GM12864 (cell line): ENCODE results near the gene PITPNM3.

Experiments
- DNase-seq: peaks from one replicate; pipeline ENCODE4 v3.0.0-alpha.2; 2011; ENCODE audit warnings: low read depth
- H3K4me3 ChIP-seq: 2 replicates; pipeline ENCODE4 v1.5.1; 2011; ENCODE audit warnings: mild to moderate bottlenecking, low read depth, low read length, control low read depth
- TF ChIP-seq, protein P1 (sequence below): IDR thresholded peaks from 2 replicates; pipeline ENCODE4 v1.5.1; 2011; ENCODE audit warnings: low read depth, mild to moderate bottlenecking, moderate library complexity, low read length, control low read depth, inconsistent platforms; ENCODE audit errors: missing control alignments

PITPNM3 gene

GRCh38 chr17:6558932-6559752 is 2.8 kb upstream of the PITPNM3 start:
- no peak for DNase-seq
- TF ChIP-seq, protein P1, sequence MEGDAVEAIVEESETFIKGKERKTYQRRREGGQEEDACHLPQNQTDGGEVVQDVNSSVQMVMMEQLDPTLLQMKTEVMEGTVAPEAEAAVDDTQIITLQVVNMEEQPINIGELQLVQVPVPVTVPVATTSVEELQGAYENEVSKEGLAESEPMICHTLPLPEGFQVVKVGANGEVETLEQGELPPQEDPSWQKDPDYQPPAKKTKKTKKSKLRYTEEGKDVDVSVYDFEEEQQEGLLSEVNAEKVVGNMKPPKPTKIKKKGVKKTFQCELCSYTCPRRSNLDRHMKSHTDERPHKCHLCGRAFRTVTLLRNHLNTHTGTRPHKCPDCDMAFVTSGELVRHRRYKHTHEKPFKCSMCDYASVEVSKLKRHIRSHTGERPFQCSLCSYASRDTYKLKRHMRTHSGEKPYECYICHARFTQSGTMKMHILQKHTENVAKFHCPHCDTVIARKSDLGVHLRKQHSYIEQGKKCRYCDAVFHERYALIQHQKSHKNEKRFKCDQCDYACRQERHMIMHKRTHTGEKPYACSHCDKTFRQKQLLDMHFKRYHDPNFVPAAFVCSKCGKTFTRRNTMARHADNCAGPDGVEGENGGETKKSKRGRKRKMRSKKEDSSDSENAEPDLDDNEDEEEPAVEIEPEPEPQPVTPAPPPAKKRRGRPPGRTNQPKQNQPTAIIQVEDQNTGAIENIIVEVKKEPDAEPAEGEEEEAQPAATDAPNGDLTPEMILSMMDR: no peak
- no peak overlapping the region for H3K4me3 ChIP-seq

- no peak for DNase-seq
- TF ChIP-seq, protein P1: no peak
Measured at GRCh38 chr17:6558276-6558675, 1.9 kb upstream of the PITPNM3 start.

DNA sequence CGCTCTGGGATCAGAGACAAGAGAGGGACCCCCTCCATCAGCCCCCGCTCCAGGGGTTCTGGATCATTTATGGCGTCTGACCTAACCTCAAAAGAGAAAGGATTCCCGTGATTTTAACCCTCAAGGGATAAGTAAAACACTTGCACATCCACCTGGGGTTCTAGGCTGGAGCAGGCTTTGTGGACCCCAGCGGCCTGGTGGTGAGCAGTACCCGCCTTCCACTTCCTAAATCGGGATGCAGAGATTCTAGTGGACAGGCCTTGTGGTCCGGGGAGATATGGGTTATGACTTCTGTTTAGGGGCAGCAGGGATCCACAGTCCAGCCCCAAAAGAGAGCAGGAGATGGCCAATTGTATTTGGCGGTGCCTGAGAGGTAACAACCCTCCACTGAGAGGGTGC is 684 bp upstream of the PITPNM3 start:
- TF ChIP-seq, protein P1: no peak
- no peak for DNase-seq
- no peak overlapping the region for H3K4me3 ChIP-seq

More at GRCh38 chr17:6558276-6558675, 1.9 kb upstream of the PITPNM3 start:
- H3K4me3 ChIP-seq: no peak overlapping the region

DNA sequence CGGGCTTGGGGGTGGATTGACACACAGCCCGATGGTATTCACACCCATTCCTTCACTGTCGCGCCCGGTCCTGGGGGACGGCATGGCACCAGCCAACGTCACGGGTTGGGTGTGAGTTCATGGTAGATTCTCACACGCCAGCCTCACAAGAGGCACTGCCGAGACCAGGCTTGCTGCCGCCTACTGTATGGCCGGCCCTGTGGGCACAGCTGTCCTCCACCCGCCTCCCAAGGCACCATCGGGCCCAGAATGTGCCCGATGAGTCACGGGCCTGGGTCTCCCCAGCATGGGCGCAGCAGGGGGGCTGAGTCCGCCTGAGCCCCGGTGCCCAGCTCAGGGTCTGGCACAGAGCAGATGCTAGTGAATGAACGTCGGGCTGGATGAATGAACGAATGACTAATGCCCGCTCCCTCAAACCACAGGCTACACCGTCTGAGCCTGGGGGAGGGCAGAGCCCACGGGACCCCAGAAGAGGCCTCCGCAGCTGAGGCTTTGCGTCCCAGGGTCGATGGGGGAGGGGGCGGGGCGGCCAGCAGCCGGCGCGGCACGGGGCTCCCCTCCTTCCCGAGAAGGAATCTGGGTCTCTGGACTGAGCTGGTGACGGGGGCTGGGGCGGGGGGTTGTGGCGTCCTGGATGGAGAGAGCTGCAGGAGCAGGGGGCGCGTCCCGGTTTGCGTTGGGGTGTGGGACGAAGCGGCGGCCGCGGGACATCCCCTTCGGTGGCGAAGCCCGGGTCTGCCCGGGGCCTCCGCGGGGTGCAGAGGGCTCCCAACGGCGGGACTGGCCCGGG is 829 bp downstream of the PITPNM3 start:
- TF ChIP-seq, protein P1: no peak
- H3K4me3 ChIP-seq: no peak overlapping the region
- no peak for DNase-seq

- no peak overlapping the region for H3K4me3 ChIP-seq
- no peak for DNase-seq
- TF ChIP-seq, protein P1: no peak
Measured at GRCh38 chr17:6554871-6555330, 1.5 kb downstream of the PITPNM3 start.

DNA sequence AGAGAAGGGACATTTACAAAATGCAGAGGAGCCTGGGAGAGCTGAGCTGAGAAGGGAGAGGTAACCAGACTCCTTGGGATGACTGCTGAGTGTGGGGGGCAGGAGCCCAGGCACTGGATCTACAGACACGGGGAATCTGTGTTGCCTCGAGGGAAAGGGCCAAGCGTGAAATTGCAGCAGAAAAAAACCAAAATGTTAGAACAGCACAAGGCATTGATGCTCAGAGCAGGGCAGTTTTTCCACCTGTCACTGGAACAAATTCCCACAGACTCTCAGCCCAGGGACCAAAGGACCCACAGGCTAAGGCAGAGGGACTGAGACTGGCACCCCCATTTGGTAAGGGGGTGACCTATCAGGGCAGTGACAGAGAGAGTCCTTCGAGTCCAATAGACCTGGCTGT is 2.0 kb downstream of the PITPNM3 start:
- TF ChIP-seq, protein P1: no peak
- DNase-seq: no peak
- no peak overlapping the region for H3K4me3 ChIP-seq
